ENCODE measurements around the gene GNRHR. TPM values are rescaled to one million over a fixed set of nuclear protein-coding genes. Genes with fewer than 3 reads are reported as not detected.
"Not testable (repeated sequence)": the region's sequence is repeated elsewhere in the genome, so short reads cannot be mapped to it uniquely, and the experiment has no call there.

GNRHR gene
- polyA plus RNA-seq, 1 experiment, result not detected

- TF ChIP-seq CTCF (IDR thresholded peaks at IDR 0.05; ENCODE audit: insufficient read depth, low read depth, low read length), result no peak
- CTCF ChIA-PET, result interaction anchor here (0.7 to 5.3 kb wide), 3 partner anchors 10 to 21 kb away, joined by 3 to 41 read pairs (median 3); no protein-coding TSS in a partner anchor
- DNase-seq (ENCODE audit: low read depth), result no peak
- POLR2A ChIA-PET, result no interaction called here
- no peak overlapping the region for H3K4me3 ChIP-seq (ENCODE audit: low read depth, low read length)
- H3K36me3 ChIP-seq (ENCODE audit: control insufficient read depth, insufficient read depth, low read length), result no peaks in the 10 kb centered on the region
- H3K27me3 ChIP-seq (ENCODE audit: control insufficient read depth, insufficient read depth, low read length), result no peaks in the 10 kb centered on the region
Measured at GRCh38 chr4:67735325-67735724, 18.9 kb downstream of the GNRHR start.

GRCh38 chr4:67730511-67730910 is 23.7 kb downstream of the GNRHR start:
- DNase-seq (ENCODE audit: low read depth); H3K27me3 ChIP-seq (ENCODE audit: control insufficient read depth, insufficient read depth, low read length); H3K4me3 ChIP-seq (ENCODE audit: low read depth, low read length); H3K36me3 ChIP-seq (ENCODE audit: control insufficient read depth, insufficient read depth, low read length); CTCF ChIA-PET; POLR2A ChIA-PET: not testable (repeated sequence)

GRCh38 chr4:67727124-67727850 is 26.9 kb downstream of the GNRHR start:
- Histone ChIP-seq H3K4me3 (ENCODE audit: low read depth, low read length) (no peak overlapping the region), H3K36me3 (ENCODE audit: control insufficient read depth, insufficient read depth, low read length) (no peaks in the 10 kb centered on the region), H3K27me3 (ENCODE audit: control insufficient read depth, insufficient read depth, low read length) (no peaks in the 10 kb centered on the region)
- DNase-seq (ENCODE audit: low read depth), result no peak
- CTCF ChIA-PET, result interaction anchor here (0.6 to 2.7 kb wide), 3 partner anchors 19 to 26 kb away, joined by 3 to 11 read pairs (median 4); partner anchors contain the start of gene UBA6
- POLR2A ChIA-PET, result no interaction called here
- no peak for TF ChIP-seq CTCF (IDR thresholded peaks at IDR 0.05; ENCODE audit: insufficient read depth, low read depth, low read length)

- DNase-seq (ENCODE audit: low read depth), result no peak
- TF ChIP-seq CTCF (IDR thresholded peaks at IDR 0.05; ENCODE audit: insufficient read depth, low read depth, low read length), result no peak
- ChIA-PET POLR2A (no interaction called here), CTCF (interaction anchor here (1.1 to 2.7 kb wide), 4 partner anchors 8 to 33 kb away, joined by 3 to 11 read pairs (median 4); no protein-coding TSS in a partner anchor)
- Histone ChIP-seq H3K27me3 (ENCODE audit: control insufficient read depth, insufficient read depth, low read length) (no peaks in the 10 kb centered on the region), H3K36me3 (ENCODE audit: control insufficient read depth, insufficient read depth, low read length) (no peaks in the 10 kb centered on the region), H3K4me3 (ENCODE audit: low read depth, low read length) (no peak overlapping the region)
Measured at GRCh38 chr4:67725981-67726380, 28.2 kb downstream of the GNRHR start.

GRCh38 chr4:67725132-67725531 is 29.1 kb downstream of the GNRHR start:
- Histone ChIP-seq H3K4me3 (ENCODE audit: low read depth, low read length) (no peak overlapping the region), H3K27me3 (ENCODE audit: control insufficient read depth, insufficient read depth, low read length) (no peaks in the 10 kb centered on the region), H3K36me3 (ENCODE audit: control insufficient read depth, insufficient read depth, low read length) (no peaks in the 10 kb centered on the region)
- ChIA-PET POLR2A (no interaction called here), CTCF (interaction anchor here (1.1 to 1.6 kb wide), 3 partner anchors 9 to 32 kb away, joined by 3 to 5 read pairs (median 4); no protein-coding TSS in a partner anchor)
- no peak for TF ChIP-seq CTCF (IDR thresholded peaks at IDR 0.05; ENCODE audit: insufficient read depth, low read depth, low read length)
- DNase-seq (ENCODE audit: low read depth), result no peak
